ENCODE measurements around the gene SH2D1B.

GRCh38 chr1:162416215-162416614, 4.3 kb upstream of the SH2D1B start:
- no peak for TF ChIP-seq CTCF (IDR thresholded peaks at IDR 0.05)
- TF ChIP-seq POLR2A (IDR thresholded peaks at IDR 0.05): no peak

Measured in Peyer's patch (tissue), 4 donors.